Measurements from ENCODE around the gene PPCS.

DNA sequence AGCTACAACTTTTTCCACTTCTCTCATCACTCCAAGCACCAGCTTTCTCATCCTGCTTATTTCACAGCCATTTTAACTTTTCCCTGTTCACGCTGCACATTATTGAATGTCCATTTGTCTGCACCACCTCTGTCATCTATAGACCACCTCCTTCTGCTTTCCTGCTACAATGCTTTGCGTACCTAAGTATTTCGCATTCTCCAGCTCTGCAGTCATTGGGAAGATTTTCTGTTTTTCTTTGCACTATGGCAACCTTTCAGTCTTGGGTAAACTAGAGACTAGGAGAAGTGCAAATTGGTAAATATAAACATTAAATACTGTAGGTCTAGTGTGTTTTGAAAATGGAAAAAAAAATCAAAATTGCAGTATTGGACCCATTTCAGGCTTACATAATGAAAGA is 7.6 kb downstream of the PPCS start:
- TF ChIP-seq EP300 (IDR thresholded peaks at IDR 0.05) (no peak), POLR2A (IDR thresholded peaks at IDR 0.05) (no peak)
- TF ChIP-seq, protein P1, sequence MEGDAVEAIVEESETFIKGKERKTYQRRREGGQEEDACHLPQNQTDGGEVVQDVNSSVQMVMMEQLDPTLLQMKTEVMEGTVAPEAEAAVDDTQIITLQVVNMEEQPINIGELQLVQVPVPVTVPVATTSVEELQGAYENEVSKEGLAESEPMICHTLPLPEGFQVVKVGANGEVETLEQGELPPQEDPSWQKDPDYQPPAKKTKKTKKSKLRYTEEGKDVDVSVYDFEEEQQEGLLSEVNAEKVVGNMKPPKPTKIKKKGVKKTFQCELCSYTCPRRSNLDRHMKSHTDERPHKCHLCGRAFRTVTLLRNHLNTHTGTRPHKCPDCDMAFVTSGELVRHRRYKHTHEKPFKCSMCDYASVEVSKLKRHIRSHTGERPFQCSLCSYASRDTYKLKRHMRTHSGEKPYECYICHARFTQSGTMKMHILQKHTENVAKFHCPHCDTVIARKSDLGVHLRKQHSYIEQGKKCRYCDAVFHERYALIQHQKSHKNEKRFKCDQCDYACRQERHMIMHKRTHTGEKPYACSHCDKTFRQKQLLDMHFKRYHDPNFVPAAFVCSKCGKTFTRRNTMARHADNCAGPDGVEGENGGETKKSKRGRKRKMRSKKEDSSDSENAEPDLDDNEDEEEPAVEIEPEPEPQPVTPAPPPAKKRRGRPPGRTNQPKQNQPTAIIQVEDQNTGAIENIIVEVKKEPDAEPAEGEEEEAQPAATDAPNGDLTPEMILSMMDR (IDR thresholded peaks at IDR 0.05) = no peak

Measured in sigmoid colon (tissue), 4 donors.